HG02938 (cell line): Measurements from ENCODE around the gene PUDP.
"Not testable (repeated sequence)": the region's sequence is repeated elsewhere in the genome, so short reads cannot be mapped to it uniquely, and the experiment has no call there.

Experiments
- ATAC-seq: cut with Tn5 transposase; IDR thresholded peaks from one replicate; pipeline ENCODE4 v1.9.1; 2021; ENCODE audit warnings: mild to moderate bottlenecking, moderate library complexity; ENCODE audit not compliant: unreplicated experiment

PUDP gene

DNA sequence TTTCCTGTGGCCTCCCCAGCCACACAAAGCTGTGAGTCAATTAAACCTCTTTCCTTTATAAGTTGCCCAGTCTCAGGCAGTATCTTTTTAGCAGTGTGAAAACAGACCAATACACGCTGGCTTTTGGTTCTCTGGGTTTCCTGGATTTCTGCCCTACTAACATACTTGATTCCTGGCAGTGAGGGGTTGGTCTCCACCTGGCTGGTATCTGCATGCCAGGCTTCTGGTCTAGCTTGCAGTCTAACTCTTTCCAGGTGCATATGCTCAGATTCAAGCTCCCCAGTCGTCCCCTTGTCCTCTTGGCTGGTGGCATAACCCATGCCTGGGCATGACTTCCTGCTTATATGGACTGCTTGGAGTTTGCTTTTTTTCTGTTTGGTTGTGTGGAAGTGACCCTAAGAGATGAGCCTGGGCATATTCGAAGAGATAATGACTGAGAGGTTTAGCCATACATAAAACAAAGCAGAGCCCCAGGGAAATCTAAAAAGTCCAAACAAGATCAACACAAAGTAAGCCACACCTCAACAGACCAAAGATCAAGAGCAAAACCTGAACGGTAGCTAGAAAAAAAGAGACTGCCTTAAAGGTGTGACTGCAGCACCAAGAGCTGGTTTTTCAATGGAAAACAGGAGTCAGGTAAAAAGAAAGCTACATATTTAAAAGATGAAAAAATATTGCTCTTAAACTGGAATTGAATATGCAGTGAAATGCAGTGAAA is 102.6 kb downstream of the PUDP start:
- ATAC-seq: no peak

DNA sequence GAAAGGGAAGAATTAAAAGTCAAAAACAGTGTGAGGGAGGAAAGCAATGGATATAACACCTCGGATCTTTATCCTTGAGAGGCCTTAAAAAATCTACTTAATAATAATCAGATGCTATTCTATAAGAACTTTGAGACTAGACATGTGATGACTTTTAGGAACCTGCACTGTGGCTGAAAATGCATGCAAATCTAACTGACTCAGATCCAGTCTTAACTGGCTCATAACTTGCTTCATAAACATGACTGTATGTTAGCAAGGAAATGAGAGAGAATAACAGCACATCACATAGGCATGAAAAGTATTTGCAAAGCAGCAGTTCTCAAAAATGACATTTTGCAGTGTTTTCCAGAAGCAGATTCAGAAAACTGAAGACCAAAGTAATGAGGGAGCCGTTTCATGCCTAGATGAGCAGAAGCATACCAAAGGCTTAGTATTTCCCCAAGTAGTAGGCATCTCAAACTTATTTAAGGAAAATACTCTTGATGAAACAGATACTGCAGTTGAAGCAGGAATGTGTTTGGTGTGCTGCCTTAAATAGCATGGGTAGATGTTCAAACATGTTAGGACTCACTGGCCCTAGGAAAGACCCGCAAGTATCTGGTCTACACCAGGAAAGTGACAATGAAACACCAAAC is 104.0 kb downstream of the PUDP start:
- not testable (repeated sequence) for ATAC-seq

DNA sequence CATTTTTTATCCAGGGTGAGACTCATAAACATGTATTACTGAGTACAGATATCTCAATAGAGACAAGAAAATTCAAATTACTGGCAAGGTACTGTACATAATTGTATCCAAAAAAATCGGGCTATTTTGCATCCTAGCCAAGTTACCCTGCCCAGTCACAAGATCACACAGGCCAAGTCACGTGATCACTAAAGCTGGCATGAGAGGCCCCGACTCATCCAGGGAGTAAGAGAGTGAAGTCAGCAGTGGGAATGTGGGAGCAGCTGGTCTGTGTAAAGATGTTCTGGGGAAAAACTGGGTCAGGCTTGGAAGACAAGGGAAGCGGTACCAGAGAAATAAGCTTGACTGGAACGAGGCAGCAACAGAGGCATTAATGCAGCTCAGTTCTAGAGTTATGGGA is 119.7 kb downstream of the PUDP start:
- no peak for ATAC-seq

DNA sequence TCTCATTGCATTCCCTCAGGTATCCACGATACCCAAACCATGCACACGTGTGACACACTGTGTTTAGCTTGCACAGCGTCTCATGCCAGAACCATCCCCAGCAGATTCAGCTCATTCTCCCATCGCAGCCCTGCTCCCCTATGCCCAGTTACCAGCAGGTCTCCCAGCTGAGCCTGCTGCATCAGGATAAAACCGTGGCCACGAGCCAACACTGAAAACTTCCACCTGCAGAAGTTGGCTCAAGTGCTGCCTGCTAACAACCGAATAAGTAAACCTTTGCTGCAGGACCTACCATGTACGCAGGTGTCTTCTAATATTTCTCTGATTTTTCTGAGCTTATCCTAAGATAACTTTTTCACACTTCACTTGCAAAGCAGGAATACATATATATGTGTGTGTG is 120.9 kb downstream of the PUDP start:
- ATAC-seq: no peak

DNA sequence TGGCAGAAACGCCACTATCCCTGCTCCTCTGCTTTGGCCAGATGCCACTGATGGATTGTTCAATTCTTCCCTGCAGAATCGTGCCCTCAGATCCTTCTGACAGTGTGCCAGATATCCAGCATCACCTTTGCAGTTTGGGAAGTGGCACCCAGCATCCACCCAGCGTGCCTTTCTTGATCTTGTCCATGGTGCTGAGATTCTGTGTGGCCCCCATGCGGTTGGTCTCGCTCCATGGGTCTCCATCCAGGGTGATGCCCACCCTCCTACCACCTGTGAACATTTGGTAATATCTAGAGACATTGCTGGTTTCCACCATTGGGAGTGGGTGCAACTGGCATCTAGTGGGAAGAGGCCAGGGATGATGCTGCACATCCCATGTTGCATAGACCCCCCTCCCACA is 121.6 kb downstream of the PUDP start:
- ATAC-seq: not testable (repeated sequence)

DNA sequence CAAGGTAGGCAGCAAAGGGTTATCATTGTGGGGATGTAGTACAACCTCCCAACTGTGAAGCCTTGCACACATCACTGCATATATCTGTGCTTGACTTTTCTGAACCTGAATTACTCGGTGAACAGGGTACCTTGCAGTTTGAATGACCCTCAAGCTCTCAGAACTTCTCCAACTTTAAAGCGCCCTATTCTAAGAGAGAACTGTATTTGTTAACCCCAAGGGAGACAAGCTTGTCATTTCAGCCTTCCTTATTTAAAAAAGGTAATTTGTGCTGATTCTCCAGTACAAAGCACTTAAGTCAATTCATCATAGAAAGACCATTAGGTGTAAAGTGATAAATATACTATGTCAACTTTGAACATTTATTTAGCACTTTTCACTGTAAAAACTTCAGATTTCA is 122.5 kb downstream of the PUDP start:
- ATAC-seq: no peak

DNA sequence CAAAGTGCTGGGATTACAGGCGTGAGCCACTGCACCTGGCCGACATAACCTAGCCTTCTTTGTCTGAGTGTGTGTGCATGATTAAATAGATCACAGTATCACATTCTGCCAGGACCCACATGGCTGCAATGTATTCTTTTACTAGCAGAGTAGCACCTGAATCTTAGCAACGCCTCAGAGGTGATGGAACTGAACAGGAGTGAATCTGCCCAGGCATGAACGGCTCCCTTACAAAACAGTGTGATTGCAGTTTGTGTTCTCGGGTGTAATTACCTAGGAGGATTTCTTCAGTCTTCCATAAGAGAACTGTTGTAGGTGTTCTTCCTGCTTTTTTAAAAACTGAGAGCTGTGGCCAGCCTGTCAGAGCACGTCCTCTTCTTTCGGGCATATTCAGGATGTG is 123.1 kb downstream of the PUDP start:
- no peak for ATAC-seq

DNA sequence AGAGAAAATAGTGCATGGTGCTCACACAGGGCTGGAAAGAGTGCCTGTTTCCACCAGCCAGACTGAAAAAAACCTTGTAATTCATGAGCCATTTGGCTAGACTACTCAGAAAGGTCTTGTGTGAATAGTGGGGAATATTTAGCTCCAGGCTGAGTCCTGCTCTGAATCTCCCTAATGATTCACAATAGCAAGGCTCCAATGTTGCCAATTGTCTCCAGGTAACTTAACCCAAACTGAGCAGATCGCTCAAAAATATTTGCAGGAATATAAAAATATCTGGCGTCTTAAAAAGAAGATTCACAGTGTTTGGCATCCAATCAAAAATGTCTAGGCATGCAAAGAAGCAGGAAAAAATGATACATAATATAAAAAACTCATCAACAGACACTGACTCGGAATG is 125.0 kb downstream of the PUDP start:
- not testable (repeated sequence) for ATAC-seq

DNA sequence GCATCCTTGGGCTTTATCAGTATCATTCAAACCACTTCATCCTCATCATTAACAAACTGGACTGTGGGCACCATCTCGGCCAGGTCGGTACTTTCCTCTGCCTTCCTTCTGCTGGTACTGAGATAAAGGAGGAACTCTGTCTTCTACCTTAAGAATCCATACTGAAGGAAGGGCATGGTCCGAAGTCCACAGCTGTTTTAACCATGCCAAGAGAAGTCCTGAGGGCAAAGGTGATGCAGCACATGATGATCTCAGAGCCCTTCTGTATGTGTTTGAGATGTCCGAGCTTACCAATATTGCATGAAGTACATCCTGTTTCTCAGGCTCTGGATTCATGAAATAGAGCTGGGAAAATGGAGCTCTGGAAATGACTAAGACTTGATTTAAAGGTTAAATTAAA is 126.0 kb downstream of the PUDP start:
- ATAC-seq: no peak

DNA sequence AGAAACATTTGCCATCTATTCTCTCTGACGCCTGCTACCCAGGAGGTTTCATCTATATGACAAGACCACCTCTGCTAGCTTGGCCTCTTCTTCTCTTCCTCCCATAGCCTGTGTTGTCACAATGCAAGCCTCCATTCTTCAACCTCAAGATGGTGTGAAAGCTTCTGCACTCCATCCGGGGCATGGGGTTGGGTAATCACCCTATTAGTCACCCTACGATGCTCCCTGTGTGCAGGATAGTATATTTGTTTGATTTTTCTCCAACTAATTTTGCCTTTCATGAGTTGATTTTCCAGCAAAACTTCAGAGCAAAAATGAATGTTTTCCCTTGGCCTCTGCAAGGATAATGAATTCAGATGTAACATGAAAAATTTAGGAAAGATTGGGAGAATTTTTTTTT is 128.4 kb downstream of the PUDP start:
- ATAC-seq: no peak

DNA sequence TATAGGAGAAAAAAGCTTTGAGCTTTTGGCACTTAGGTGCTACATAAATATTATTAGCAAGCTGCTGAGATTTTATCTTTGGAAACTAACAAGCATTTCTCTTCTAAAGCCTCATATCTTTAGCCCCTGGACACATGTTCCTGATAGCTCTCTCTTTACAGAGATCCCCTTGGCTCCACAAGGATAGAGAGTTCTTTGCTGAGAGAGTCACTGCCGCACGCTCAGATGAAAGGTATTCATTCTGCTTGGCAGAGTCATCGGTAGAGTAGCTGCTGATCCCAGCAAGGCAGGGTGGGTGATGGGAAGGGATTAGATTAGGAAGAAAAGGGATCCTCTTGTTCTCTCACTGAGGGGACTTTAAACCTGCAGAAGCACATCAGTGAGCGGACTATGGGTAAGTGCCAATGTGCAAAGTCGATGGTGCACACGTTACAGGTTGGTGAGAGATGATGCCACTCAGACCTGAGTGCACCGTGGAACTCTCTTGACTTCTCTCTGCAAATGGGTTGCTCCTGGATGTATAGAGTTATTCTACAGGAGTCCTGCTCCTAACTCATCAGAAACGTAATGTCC is 135.6 kb downstream of the PUDP start:
- not testable (repeated sequence) for ATAC-seq

DNA sequence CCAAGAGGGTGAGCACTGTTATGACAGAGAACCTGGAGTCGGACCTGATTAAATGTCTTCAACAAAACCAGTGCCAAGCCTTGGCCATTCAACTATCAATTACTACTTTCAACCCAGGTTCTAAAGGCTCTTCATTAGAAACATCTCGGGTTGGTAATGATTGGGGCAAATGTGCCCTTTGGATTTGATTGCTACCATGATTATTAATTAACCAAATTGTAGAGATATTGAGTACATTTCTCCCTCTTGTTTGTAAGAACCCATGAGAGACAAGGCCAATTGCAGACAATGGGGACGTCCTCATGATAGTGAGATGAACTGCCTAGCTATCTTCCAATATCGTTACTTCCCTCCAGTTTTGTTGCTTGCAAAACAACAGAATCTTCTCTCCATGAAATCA is 137.1 kb downstream of the PUDP start:
- ATAC-seq: not testable (repeated sequence)

DNA sequence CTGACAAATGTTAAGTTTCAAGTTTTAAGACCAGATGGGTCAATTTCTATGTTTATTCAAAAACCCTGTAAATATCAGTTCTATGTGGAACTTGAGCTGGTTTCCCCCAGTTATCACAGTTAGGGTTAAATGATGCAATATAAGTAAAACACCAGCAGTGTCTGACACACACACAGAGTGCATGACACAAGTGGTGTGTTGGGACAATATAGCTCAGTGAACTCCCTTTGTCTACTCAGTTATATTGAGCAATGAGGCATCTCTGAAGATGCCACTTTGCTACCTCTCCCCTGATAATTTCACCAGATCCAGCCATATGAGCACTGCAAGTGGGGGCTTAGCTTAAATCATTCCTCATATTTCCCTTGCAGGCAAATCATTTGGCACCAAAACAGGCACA is 140.6 kb downstream of the PUDP start:
- not testable (repeated sequence) for ATAC-seq
